CD4-positive, alpha-beta T cell treated with Interleukin-6 at 100 ng/mL for 8 hours (primary cell): ENCODE data around the gene ZNF256.

ENCODE experiments used
- DNase-seq: peaks from one replicate; pipeline ENCODE4 v3.0.0-alpha.2; 2020; ENCODE audit warnings: mixed read lengths, low spot score

Gene ZNF256

DNA sequence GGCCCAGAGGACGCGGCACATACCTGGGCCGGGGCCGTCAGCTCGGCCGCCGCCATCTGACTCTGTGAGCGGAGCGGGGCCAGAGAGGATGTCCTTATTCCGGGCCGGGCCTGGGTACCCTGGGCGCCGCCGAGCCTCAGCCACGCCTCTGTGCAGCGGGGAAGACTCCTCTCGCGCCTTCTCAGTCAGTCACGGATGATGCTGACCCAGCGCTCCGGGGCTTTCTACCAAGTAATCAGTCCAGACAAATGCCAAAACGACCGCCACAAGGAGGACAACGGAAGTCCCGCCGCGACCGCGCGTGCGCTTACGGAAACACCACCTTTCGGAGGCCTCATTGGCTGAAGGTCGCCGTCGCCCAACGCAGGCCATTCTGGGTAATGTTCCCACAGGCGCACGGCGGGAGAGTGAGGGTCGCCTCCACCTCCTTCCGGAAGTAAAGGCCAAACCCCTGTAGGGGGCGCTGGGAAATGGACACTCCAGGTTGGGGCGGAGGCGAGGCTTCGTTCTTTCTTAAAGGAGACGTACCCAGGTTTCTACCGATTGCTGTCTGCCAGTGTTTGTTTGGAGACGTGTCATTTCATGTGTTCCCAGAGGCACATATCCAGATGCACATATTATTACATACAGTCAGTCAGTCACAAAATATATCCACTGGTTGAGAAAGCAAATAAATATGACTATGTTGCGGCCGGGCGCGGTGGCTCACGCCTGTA, at the start of gene ZNF256:
Gene ZNF256 (minus strand): TSS at position 288 of the 716 bp plus-strand sequence. CDS start 232 bp downstream, at position 56.
- peak; percentile 89 for DNase-seq

DNA sequence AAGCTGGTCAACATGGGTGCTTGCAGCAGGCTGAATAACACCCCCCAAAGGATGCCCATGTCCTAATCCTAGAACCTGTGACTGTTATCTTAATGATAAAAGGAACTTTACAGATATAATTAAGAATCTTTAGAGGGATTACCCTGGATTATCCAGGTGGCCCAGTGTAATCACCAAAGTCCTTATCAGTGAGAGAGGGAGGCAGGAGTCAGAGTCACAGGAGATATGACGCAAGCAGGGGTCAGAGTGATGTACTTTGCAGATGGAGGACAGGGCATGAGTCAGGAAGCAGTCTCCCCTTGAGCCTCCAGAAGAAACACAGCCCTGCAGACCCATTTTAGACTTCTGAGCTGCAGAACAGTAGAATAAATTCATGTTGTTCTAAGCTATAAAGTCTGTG, 45.3 kb upstream of the ZNF256 start:
- DNase-seq, result no peak

DNA sequence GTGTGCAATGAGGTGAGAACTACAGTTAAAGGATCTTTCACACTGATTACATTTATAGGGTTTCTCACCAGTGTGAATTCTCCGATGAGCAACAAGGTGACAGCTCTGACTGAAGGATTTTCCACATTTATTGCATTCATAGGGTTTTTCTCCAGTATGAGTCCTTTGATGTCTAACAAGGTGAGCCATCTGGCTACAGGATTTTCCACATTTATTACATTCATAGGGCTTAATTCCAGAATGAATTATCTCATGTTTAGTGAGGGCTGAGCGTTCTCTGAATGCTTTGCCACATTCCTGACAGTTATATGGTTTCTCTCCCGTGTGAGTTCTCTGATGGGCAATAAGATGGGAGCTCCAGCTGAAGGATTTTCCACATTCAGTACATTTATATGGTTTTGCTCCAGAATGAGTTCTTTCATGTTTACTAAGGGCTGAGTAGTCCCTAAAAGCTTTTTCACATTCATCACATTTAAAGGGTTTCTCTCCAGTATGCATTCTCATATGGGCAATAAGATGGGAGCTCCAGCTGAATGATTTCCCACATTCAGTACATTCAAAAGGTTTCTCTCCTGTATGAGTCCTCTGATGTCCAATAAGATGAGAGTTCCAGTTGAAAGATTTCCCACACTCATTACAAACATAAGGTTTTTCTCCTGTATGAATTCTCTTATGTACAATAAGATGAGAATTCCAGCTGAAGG, 31.2 kb upstream of the ZNF256 start:
- no peak for DNase-seq

DNA sequence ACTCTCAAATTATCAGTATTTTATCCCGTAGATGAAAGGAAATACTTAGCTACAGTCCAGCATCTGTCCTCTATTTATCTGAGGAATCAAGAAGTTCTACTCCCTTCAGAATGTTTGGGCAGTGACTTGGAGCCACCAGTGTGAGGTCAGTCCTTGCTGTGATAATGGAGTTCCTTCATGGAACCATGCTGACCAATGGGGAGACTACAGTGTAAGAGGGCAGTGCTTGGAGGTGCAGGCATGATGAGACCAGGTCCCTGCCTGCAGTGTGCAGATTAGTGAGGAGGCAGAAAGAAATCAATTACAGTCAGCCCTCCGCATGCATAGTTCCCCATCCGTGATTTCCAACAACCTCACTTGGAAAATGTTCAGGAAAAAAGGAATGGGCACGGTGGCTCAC, 26.9 kb upstream of the ZNF256 start, which contains the start of gene C19orf18:
Gene C19orf18 (minus strand): TSS at position 101 of the 400 bp plus-strand sequence. CDS start 102 bp downstream, outside the sequence.
- no peak for DNase-seq

DNA sequence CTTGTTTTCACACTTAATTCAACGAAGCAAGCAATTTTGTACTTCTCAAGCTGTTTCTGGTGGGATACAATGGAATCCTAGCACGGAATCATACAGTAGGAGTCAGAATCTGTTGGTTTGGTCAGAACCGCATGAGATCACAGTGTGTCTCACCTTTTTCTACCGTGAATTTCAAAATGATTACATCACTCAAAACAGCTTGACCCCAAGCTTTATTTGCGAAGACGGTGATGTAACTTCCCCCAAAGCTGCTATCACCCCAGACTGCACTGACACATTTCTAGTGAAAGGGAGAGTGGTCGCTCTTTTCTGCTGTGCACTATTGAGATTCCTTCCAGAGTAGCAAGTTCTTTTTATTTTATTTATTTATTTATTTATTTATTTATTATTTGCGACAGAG, 17.3 kb upstream of the ZNF256 start:
- no peak for DNase-seq

DNA sequence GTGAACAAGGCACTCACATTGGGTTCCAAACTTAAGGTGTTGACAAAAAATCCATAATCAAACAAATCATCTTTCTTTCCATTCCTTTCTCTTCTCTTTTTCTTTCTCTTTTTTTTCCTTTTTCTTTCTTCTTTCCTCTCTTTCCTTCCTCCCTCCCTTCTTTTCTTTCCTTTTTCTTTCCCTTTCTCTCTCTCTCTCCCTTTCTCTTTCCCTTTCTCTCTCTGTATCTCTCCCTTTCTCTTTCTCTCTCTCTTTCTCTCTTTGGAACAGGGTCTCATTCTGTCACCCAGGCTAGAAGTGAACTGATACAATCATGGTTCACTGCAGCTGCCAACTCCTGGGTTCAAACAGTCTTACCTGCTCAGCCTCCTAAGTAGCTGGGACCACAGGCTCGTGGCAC, 14.3 kb upstream of the ZNF256 start:
- no peak for DNase-seq

DNA sequence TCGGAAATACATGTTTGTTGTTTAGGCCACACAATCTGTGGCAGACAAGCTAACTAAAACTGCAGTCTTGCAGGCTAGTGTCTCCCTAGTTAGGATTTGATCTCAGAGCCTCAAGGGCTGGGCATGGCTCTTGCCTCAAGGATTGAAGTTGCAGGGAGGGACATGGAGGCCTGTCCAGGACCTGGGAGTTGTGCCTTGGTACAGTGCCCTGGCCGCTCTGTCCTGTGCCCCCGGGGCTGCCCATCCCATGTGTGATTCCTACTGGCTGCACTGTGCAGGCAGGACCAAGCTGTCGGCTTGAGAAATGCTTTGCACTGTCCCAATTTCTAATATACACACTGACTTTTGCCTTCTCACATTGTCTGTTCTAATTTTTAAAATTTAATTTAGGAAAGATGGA, 7.5 kb upstream of the ZNF256 start:
- no peak for DNase-seq

DNA sequence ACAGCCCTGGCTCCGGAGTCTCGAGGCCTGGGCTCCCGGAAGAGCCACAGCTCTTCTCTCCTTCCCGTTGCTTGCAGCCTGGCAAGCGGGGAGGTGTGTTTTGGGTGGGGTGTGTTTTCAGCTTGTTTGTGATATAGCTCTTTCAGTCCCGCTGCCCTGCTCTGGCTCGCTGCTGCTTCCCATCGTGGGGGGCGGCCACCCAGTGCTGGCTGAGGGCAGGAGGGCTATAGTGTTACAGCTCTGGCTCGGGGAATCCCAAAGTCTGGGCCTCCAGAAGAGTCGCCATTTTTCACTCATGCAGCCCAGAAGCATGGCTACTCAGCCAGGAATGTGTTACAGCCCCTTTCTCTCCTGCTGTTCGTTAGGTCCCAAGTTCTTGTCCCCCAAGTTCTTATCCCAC, 2.2 kb upstream of the ZNF256 start:
- no peak for DNase-seq

DNA sequence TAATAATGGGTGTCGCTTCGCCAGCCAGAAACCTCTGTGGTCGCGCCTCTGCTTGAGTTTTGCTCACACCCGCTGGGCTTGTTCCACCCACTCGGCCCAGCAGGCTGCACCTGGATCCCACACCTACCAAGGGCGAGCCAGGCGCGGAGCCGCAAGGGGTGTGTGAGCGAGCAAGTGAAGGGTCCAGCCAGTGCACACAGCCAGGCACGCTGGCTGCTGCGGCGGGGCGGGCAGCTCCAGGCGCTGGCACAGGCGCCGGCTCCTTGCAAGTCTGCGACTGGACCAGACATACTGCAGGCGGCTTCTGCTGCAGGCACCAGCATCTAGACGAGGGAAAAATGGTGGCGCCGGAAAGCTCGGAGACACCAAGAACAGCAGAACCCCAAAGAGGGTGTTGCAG, 1.8 kb upstream of the ZNF256 start:
- DNase-seq, result no peak

DNA sequence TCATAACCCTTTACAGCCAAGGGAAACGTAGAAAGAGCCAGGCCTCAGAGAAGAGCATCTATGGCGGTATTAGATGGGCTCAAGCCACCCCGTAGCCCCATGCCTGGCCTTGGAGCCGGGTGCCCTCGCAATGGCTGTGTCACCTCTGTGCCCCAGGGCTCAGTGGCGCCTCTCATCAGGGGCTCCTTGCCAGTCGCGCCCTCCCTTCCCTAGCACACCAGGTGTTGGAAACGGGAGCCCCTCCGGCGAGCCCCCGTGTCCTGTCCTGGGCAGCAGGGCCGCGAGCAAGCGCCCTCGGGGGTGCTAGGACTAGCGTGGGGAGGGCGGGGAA, 453 bp downstream of the ZNF256 start:
- no peak for DNase-seq

DNA sequence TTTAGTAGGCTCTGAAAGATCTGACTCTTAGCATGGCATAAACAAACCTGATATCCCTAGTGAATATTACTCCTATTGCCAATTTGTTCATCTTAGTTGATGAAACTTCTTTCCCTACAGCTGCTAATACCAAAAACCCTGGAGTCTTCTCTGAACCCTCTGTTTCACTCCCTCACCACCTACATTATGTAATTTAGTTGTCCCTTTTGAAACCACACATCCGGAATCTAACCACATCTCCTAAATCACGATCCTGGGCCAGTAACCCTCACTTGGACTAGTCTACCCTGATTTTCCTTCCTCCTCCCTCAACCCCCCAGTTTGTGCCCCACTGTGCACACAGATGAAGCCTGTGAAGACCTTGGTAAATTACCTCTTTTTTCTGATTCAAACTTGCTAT, 1.2 kb downstream of the ZNF256 start:
- no peak for DNase-seq

DNA sequence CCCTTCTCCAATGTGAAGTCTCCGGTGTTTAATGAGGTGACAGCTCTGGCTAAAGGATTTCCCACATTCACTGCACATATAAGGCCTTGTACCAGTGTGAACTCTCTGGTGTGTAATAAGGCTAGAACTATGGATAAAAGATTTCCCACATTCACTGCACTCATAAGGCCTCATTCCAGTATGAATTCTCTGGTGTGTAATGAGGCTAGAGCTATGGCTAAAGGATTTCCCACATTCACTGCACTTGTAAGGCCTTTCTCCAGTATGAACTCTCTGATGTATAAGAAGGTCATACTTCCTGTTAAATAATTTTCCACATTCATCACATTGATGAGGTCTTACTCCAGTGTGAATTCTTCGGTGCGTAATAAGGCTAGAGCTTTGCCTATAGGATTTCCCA, 5.9 kb downstream of the ZNF256 start:
- DNase-seq, result no peak

DNA sequence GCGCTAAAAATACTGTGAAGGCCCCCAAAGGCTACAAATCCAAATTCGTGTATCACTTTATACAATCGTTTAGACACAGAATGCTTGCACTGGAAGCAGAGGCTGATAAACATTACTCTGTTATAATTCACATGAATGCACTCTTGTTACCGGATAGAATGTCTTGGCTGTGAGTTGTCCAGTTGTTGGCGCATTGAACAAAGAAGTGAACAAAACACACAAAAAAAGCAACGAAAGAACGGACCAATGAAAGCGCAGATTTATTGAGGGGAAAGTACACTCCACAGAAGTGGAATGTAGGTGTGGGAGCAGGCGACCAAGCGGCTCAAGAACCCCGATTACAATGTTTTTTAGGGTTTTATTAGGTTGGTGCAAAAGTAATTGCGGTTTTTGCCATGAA, 11.8 kb downstream of the ZNF256 start:
- DNase-seq, result no peak

DNA sequence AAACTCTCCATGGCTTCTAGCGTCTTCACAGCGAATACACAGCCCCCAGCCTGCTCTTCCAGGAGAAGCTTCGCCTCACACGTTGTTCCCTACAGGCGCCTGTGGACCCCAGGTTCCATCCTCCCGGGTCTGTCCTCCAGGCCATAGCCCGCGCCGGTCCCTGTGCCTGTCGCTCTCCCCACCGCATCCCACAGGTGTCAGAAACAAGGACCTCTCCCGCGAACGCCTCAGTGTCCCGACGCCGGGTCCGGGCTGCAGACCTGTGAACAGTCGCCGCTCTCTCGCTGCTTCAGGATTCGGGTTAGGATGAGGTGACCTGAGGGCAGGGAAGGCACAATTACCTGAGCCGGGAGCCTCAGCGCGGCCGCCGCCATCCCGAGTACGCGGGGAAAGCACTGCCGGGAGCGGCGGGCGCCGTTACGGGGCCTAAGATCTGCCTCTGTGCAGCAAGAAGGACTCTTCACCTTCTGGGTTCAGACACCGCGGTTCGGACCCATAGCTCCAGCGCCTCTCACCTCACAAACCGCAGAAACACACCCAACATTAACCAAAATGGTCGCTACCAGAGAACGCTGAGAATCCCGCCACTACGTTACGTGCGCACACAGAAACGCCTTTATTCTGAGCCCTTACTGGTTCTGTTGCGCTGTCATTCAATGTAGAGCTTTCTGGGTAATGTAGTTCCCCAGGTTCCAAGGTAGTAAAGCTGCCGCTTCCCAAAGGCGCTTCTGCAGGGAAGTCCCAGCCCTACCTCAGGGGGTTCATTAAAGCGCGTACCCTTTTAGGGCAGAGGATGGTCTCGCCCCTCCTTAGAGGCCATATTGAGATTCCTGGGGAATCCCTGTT, 12.5 kb downstream of the ZNF256 start, which contains the start of gene ZNF418:
Gene ZNF418 (minus strand): TSS at position 583 of the 846 bp plus-strand sequence. CDS start 1,580 bp downstream, outside the sequence.
- peak; percentile 8 for DNase-seq

DNA sequence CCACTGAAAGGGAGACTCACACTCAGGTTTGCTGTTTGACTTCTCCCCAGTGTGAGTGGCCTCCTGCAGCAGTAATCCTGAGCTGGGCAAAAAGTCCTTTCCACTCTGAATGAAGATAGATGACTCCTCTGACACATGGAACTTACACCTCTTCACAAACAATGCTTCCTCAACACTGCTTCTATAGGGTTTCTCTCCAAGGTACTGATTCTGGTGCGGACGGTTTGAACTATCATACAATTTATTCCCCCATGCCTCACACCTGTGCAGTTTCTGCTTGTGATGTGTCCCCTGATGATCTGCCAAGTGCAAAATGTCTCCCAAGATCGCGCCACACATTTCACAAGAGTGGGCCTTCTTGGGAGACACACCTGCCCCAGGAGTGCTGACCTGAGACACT, 19.9 kb downstream of the ZNF256 start:
- DNase-seq, result no peak

DNA sequence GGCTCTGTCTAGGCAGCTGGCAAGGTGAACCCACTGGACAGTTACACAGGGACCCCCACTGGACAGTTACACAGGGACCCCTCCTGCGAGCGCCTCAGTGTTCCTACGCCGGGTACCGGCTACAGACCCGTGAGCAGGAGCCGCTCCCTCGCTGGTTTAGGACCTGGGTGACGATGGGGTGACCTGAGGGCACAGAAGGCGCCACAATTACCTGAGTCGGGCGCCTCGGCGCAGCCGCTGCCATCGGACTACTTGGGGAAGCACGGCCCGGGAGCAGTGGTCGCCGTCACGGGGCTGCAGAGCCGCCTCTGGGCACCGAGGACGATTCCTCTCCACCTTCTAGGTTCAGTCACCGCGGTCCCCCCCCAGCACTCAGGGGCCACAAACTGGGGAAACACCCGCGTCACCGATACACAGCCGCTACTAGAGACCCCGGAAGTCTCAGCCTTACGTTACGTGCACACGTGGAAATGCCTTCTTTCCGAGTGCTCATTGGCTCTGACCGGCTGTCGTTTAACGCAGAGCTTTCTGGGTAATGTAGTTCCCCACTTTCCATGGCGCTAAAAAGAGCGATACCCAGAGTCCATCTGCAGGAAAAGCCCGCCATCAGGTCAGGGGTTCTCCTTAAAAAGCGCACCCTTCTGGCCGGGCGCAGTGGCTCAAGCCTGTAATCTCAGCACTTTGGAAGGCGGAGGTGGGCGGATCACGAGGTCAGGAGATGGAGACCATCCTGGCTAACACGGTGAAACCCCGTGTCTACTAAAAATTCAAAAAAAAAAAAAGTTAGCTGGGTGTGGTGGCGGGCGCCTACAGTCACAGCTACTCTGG, 31.1 kb downstream of the ZNF256 start, which contains the start of gene ZNF417:
Gene ZNF417 (minus strand): TSS at position 425 of the 828 bp plus-strand sequence. CDS start 181 bp downstream, at position 244.
- peak; percentile 88 for DNase-seq

DNA sequence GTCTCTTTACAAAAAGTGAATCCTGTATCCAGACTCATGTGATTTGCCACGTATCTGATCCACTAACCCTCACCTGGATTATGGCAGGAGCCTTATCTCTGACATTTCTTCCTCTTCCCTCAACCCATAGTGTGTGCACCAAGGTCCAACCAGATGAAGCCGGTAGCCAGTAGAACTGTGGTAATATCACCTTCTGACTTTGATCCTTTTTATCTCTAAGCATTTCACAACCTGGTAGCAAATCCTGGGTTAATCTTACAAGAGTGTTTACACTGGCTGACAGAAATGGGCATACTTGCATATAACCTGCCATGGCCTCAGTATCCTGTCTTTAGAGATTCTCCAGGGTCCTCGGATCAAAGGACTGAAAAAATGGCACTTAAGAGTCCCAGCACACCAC, 33.0 kb downstream of the ZNF256 start:
- DNase-seq, result no peak

DNA sequence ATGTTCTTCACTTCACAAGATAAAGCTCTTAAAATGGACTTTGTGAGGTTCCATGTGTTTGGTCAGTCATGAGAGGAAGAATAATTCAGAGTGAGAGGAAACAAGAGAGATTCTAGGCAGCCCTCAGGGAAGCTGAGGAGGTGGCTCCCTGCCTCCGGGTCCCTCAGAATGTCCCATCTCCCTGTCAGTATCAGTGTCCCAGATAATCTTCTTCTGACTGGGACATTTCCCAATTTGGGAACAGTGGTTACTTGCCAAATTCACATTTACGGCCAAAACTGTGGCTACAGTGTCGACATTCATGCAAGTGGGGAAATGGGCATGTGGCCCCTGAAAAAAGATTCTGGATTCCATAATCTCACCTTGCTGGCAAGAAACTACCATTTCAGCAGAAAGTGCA, 40.1 kb downstream of the ZNF256 start:
- no peak for DNase-seq

DNA sequence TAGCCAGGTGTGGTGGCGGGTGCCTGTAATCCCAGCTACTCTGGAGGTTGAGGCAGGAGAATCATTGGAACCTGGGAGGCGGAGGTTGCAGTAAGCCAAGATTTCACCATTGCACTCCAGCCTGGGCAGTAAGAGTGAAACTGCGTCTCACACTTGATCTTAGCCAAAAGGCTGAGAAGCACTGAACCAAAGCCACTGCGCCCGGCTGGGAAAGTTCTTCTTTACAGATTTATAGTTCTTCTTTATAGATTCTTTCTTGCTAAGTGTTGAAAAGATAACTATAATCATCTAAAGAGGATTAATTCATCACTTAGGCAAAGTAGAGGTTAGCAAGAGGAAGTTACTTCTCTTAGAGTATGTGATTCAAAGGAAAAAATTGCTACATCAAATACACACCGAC, 42.2 kb downstream of the ZNF256 start:
- no peak for DNase-seq

DNA sequence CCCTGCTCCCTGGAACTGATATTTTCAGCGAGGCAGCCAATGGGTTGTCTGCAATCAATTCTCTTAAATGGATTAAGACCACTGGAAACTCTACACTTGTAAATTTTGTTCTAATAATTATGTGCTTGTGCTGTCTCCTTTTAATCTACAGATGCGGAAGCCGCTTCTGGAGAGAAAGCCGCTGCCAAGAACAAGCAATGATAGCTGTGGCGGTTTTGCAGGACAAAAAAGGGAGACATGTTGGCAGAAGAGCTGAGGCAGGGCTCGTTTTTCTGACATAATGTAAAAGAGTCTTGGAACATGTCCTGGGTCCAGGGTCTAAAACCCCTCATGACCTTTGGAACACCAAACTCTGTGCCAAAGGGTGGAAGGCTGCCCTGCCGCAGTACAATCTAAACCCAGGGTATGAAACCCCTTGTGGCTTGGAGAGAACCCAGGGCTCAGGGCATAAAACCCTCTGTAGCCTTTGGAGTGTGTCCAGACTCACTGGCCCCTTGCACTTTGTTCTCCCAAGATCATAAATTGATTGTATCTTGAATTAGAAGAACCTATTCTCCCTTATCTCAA, 43.8 kb downstream of the ZNF256 start:
- no peak for DNase-seq

DNA sequence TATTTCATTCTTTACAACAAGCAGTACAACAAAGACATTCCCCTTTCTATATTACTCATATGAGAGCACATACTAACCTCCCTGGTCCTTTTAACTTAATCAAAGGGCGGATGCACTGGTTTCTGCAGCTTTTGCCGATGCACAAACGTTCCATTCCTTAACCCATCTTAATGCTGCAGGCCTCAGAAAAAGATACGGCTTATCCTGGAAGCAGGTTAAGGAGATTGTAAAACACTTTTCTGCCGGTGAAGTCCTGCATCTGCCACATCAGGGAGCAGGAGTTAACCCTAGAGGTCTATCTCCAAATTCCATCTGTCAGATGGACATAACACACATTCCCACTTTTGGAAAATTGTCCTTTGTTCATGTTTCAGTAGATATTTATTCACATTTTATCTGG, 47.2 kb downstream of the ZNF256 start:
- DNase-seq, result no peak
